HEK293 (cell line): ENCODE measurements around the gene USP32.

Experiments
- CTCF ChIA-PET: fragments of 350-600 bp; formaldehyde crosslinking; extraction: SDS; loops from one replicate; lab custom pipeline; 2021; ENCODE audit warnings: antibody characterized with exemption; lab: Yijun Ruan, JAX
- POLR2A ChIA-PET: fragments of 300-600 bp; formaldehyde crosslinking; extraction: SDS; loops from one replicate; lab custom pipeline; 2020; ENCODE audit warnings: antibody characterized with exemption, inconsistent platforms; lab: Yijun Ruan, JAX
- H3K27ac ChIP-seq: fragments of 200-500 bp; sonication (Bioruptor generic); 2 replicates; pipeline ENCODE4 v1.5.1; 2014; ENCODE audit warnings: low read depth, low read length, control low read depth, inconsistent platforms; ENCODE audit errors: extremely low read depth
- H3K36me3 ChIP-seq, 2 experiments: fragments of 200-500 bp in 1 of 2; sonication (Bioruptor generic) in 1 of 2; 1 replicate in 1 of 2; 2 replicates in 1 of 2; pipeline ENCODE4 v1.5.1; 2014 to 2017; ENCODE audit warnings: inconsistent platforms in 2 of 2, low read length in 2 of 2; ENCODE audit not compliant: control insufficient read depth in 2 of 2, insufficient read depth in 1 of 2
- H3K4me1 ChIP-seq: fragments of 200-500 bp; sonication (Bioruptor generic); 2 replicates; pipeline ENCODE4 v1.5.1; 2014; ENCODE audit warnings: mild to moderate bottlenecking, low read length, inconsistent platforms; ENCODE audit not compliant: control insufficient read depth, insufficient read depth
- H3K4me3 ChIP-seq: 2 replicates; pipeline ENCODE4 v1.5.1; 2011; ENCODE audit warnings: low read depth, mild to moderate bottlenecking, control low read depth, low read length, moderate library complexity
- H3K9me3 ChIP-seq: fragments of 200-500 bp; sonication (Bioruptor generic); 2 replicates; pipeline ENCODE4 v1.5.1; 2014; ENCODE audit warnings: low read depth, low read length, inconsistent platforms; ENCODE audit not compliant: control insufficient read depth, insufficient read depth
- EGR2 ChIP-seq: fragments of 450-650 bp; formaldehyde crosslinking; IDR thresholded peaks from 2 replicates; pipeline ENCODE4 v1.5.1; 2016; ENCODE audit warnings: low read depth, missing biosample characterization, missing genetic modification characterization
- GLI4 ChIP-seq: fragments of 450-650 bp; formaldehyde crosslinking; IDR thresholded peaks from 2 replicates; pipeline ENCODE4 v1.5.1; 2016; ENCODE audit warnings: missing biosample characterization, missing genetic modification characterization
- GLIS1 ChIP-seq: fragments of 450-650 bp; formaldehyde crosslinking; IDR thresholded peaks from 2 replicates; pipeline ENCODE4 v1.5.1; 2016; ENCODE audit warnings: missing biosample characterization, missing genetic modification characterization
- IKZF3 ChIP-seq: fragments of 450-650 bp; IDR thresholded peaks from 2 replicates; pipeline ENCODE4 v1.5.0; 2018; ENCODE audit warnings: missing biosample characterization, mild to moderate bottlenecking, missing genetic modification characterization, moderate library complexity
- KLF7 ChIP-seq: fragments of 450-650 bp; formaldehyde crosslinking; IDR thresholded peaks from 2 replicates; pipeline ENCODE4 v1.5.1; 2016; ENCODE audit warnings: missing biosample characterization, missing genetic modification characterization, borderline replicate concordance
- MZF1 ChIP-seq: fragments of 450-650 bp; formaldehyde crosslinking; IDR thresholded peaks from 2 replicates; pipeline ENCODE4 v1.5.1; 2017; ENCODE audit warnings: missing biosample characterization, missing genetic modification characterization, borderline replicate concordance
- PRDM1 ChIP-seq: fragments of 450-650 bp; formaldehyde crosslinking; IDR thresholded peaks from 2 replicates; pipeline ENCODE4; 2016; ENCODE audit warnings: missing biosample characterization, missing genetic modification characterization
- SCRT2 ChIP-seq: fragments of 450-650 bp; formaldehyde crosslinking; IDR thresholded peaks from 2 replicates; pipeline ENCODE4 v1.5.1; 2016; ENCODE audit warnings: missing biosample characterization, missing genetic modification characterization
- WT1 ChIP-seq: fragments of 450-650 bp; formaldehyde crosslinking; IDR thresholded peaks from 2 replicates; pipeline ENCODE4 v1.5.1; 2016; ENCODE audit warnings: missing biosample characterization, missing genetic modification characterization
- ZFHX2 ChIP-seq: fragments of 450-650 bp; formaldehyde crosslinking; conservative IDR thresholded peaks from 2 replicates; pipeline ENCODE4 v1.5.1; 2016; ENCODE audit warnings: missing biosample characterization, missing genetic modification characterization
- ZFP37 ChIP-seq: fragments of 450-650 bp; formaldehyde crosslinking; IDR thresholded peaks from 2 replicates; pipeline ENCODE4 v1.5.1; 2016; ENCODE audit warnings: missing biosample characterization, missing genetic modification characterization
- ZNF302 ChIP-seq: fragments of 450-650 bp; formaldehyde crosslinking; IDR thresholded peaks from 2 replicates; pipeline ENCODE4 v1.5.1; 2016; ENCODE audit warnings: missing biosample characterization, missing genetic modification characterization, low read depth
- ZNF335 ChIP-seq: fragments of 450-650 bp; formaldehyde crosslinking; conservative IDR thresholded peaks from 2 replicates; pipeline ENCODE4 v1.5.1; 2016; ENCODE audit warnings: missing biosample characterization, missing genetic modification characterization
- ZNF366 ChIP-seq: fragments of 450-650 bp; formaldehyde crosslinking; conservative IDR thresholded peaks from 2 replicates; pipeline ENCODE4 v1.5.1; 2016; ENCODE audit warnings: missing biosample characterization, missing genetic modification characterization
- ZNF37A ChIP-seq: fragments of 450-650 bp; IDR thresholded peaks from 2 replicates; pipeline ENCODE4 v1.5.1; 2018; ENCODE audit warnings: missing biosample characterization, missing genetic modification characterization
- ZNF426 ChIP-seq: fragments of 450-650 bp; formaldehyde crosslinking; IDR thresholded peaks from 2 replicates; pipeline ENCODE4 v1.5.1; 2017; ENCODE audit warnings: missing biosample characterization, missing genetic modification characterization, mild to moderate bottlenecking, inconsistent platforms, moderate library complexity
- ZNF473 ChIP-seq: fragments of 450-650 bp; formaldehyde crosslinking; IDR thresholded peaks from 2 replicates; pipeline ENCODE4 v1.5.1; 2017; ENCODE audit warnings: missing biosample characterization, missing genetic modification characterization
- ZNF660 ChIP-seq: fragments of 450-650 bp; IDR thresholded peaks from 2 replicates; pipeline ENCODE4 v1.5.1; 2018; ENCODE audit warnings: missing biosample characterization, mild to moderate bottlenecking, missing genetic modification characterization
- ZNF768 ChIP-seq: fragments of 450-650 bp; formaldehyde crosslinking; IDR thresholded peaks from 2 replicates; pipeline ENCODE4 v1.5.1; 2018; ENCODE audit warnings: missing biosample characterization, mild to moderate bottlenecking, missing genetic modification characterization
- ZNF791 ChIP-seq: fragments of 450-650 bp; formaldehyde crosslinking; IDR thresholded peaks from 2 replicates; pipeline ENCODE4 v1.5.1; 2016; ENCODE audit warnings: missing biosample characterization, missing genetic modification characterization
- ZNF837 ChIP-seq: fragments of 450-650 bp; formaldehyde crosslinking; IDR thresholded peaks from 2 replicates; pipeline ENCODE4 v1.5.1; 2016; ENCODE audit warnings: missing biosample characterization, missing genetic modification characterization
- ZSCAN23 ChIP-seq: fragments of 450-650 bp; formaldehyde crosslinking; IDR thresholded peaks from 2 replicates; pipeline ENCODE4 v1.5.1; 2016; ENCODE audit warnings: missing biosample characterization, missing genetic modification characterization
- TF ChIP-seq, protein P1 (sequence below): fragments of 450-650 bp; formaldehyde crosslinking; IDR thresholded peaks from 2 replicates; pipeline ENCODE4 v1.5.1; 2017; ENCODE audit warnings: missing biosample characterization, missing genetic modification characterization
- TF ChIP-seq, protein P2 (sequence below): fragments of 450-650 bp; formaldehyde crosslinking; IDR thresholded peaks from 2 replicates; pipeline ENCODE4 v1.5.1; 2016; ENCODE audit warnings: missing biosample characterization, missing genetic modification characterization
- TF ChIP-seq, protein P3 (sequence below): fragments of 450-650 bp; IDR thresholded peaks from 2 replicates; pipeline ENCODE4 v1.5.1; 2018; ENCODE audit warnings: missing biosample characterization, mild to moderate bottlenecking, missing genetic modification characterization
- TF ChIP-seq, protein P4 (sequence below): fragments of 450-650 bp; formaldehyde crosslinking; IDR thresholded peaks from 2 replicates; pipeline ENCODE4 v1.5.1; 2016; ENCODE audit warnings: missing biosample characterization, missing genetic modification characterization

Gene USP32

DNA sequence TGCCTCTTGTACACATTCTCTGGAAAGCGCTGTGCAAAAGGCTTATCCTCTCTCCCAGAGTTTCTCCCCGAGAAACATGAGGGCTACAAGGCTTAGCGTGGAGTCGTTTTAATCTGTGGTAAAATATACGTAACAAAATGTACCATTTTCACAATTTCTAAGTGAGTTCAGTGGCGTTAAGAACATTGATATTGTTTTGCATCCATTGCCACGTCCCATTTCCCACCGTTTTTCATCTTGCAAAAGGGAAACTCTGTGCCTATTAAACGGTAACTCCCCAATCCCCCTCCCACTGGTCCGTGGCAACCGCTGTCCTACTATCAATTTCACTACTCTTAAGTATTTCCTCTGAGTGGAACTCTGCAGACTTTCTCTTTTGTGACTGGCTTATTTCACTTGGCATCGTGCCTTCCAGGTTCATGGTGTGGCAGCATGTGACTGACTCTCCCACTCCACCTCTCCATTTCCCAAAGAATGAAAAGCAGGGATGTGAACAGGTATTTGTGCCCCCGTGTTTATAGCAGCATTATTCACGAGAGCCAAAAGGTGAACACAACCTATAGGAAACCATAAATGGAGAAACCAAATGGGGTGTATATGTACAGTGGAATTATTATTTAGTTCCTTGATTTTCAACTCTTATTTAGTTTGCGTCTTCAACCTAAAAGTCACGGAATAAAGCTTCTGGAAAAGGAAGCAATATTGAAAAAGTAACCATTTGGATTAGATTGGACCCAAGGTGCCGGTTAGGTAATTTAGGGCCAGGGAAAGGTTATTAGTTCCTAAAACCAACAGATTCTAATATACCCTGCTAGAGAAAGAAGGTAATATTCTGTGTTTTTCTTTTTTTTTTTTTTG is 1.1 kb upstream of the USP32 start:
- peak overlapping the region; percentile 88 for H3K4me3 ChIP-seq
- TF ChIP-seq IKZF3 (tag by site-specific recombination) (peak; percentile 9; the same call in 1 of the 2 replicates), WT1 (tag by site-specific recombination) (peak; percentile 51; the same call in 1 of the 2 replicates), ZNF473 (tag by site-specific recombination) (no peak), SCRT2 (tag by site-specific recombination) (0 out of 2 replicates have a peak, but pooled peaks have one; percentile 35), ZFHX2 (peak; percentile 55; the same call in 1 of the 2 replicates), KLF7 (tag by site-specific recombination) (no peak), MZF1 (peak; percentile 97), EGR2 (tag by site-specific recombination) (peak; percentile 69), ZNF335 (tag by site-specific recombination) (no peak), PRDM1 (tag by site-specific recombination) (peak; percentile 57; the same call in 1 of the 2 replicates)
- TF ChIP-seq, protein P1, sequence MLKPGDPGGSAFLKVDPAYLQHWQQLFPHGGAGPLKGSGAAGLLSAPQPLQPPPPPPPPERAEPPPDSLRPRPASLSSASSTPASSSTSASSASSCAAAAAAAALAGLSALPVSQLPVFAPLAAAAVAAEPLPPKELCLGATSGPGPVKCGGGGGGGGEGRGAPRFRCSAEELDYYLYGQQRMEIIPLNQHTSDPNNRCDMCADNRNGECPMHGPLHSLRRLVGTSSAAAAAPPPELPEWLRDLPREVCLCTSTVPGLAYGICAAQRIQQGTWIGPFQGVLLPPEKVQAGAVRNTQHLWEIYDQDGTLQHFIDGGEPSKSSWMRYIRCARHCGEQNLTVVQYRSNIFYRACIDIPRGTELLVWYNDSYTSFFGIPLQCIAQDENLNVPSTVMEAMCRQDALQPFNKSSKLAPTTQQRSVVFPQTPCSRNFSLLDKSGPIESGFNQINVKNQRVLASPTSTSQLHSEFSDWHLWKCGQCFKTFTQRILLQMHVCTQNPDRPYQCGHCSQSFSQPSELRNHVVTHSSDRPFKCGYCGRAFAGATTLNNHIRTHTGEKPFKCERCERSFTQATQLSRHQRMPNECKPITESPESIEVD (tag by site-specific recombination): 0 out of 2 replicates have a peak, but pooled peaks have one; percentile 29
- TF ChIP-seq, protein P2, sequence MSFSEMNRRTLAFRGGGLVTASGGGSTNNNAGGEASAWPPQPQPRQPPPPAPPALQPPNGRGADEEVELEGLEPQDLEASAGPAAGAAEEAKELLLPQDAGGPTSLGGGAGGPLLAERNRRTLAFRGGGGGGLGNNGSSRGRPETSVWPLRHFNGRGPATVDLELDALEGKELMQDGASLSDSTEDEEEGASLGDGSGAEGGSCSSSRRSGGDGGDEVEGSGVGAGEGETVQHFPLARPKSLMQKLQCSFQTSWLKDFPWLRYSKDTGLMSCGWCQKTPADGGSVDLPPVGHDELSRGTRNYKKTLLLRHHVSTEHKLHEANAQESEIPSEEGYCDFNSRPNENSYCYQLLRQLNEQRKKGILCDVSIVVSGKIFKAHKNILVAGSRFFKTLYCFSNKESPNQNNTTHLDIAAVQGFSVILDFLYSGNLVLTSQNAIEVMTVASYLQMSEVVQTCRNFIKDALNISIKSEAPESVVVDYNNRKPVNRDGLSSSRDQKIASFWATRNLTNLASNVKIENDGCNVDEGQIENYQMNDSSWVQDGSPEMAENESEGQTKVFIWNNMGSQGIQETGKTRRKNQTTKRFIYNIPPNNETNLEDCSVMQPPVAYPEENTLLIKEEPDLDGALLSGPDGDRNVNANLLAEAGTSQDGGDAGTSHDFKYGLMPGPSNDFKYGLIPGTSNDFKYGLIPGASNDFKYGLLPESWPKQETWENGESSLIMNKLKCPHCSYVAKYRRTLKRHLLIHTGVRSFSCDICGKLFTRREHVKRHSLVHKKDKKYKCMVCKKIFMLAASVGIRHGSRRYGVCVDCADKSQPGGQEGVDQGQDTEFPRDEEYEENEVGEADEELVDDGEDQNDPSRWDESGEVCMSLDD (tag by site-specific recombination): no peak
- H3K4me1 ChIP-seq: peaks cover 8% of the 10 kb centered on the region
- H3K27ac ChIP-seq: peak overlapping the region; percentile 91
- POLR2A ChIA-PET: interaction anchor here (1.0 to 1.8 kb wide), 5 partner anchors 11 to 221 kb away, joined by 3 to 14 read pairs (median 8); partner anchors contain the start of gene PPM1D
- H3K36me3 ChIP-seq: no peaks in the 10 kb centered on the region
- CTCF ChIA-PET: interaction anchor here (0.9 kb wide), 1 partner anchor 11 kb away, joined by 4 read pairs; no protein-coding TSS in a partner anchor
- no peaks in the 10 kb centered on the region for H3K9me3 ChIP-seq

DNA sequence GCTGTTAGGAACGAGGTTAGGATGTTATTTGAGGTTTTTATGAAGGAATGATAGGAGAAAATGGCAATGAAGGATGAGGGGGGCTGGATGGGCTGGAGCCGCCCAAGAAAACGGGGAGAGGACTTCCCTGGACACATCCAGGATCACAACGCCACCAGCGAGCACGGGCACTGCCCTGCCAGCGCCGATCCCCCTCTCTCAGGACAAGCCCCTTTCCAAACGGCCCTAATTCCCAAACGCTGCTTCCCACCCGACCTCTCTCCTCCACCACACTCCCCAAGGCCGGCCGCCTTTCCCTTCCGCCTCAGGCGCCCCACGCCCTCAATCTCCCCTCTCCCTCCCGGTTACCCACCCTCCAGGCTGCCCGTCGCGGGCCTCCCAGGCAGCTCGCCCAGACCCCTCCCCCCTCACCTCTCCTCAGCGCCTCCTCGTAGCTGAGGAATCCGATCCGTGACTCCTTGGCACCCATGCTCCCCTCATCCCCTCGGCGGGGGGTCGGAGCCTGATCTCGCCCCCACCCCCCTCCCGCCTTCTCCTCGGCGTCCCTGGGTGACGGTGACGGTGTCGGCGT is 377 bp downstream of the USP32 start:
- Histone ChIP-seq H3K9me3 (no peaks in the 10 kb centered on the region), H3K27ac (peak overlapping the region; percentile 91), H3K4me3 (peak overlapping the region; percentile 88), H3K36me3 (no peaks in the 10 kb centered on the region), H3K4me1 (peaks cover 8% of the 10 kb centered on the region)
- CTCF ChIA-PET: no interaction called here
- POLR2A ChIA-PET: interaction anchor here (0.6 to 1.8 kb wide), 22 partner anchors 9 to 771 kb away, joined by 3 to 14 read pairs (median 3); partner anchors contain the start of genes APPBP2 and PPM1D
- TF ChIP-seq ZSCAN23 (tag by site-specific recombination) (0 out of 2 replicates have a peak, but pooled peaks have one; percentile 17), ZNF302 (tag by site-specific recombination) (no peak), ZNF366 (tag by site-specific recombination) (no peak), WT1 (tag by site-specific recombination) (peak; percentile 45; the same call in 1 of the 2 replicates), ZNF768 (tag by site-specific recombination) (no peak), ZFP37 (tag by site-specific recombination) (0 out of 2 replicates have a peak, but pooled peaks have one; percentile 29), ZNF837 (no peak), GLI4 (tag by site-specific recombination) (no peak), ZNF791 (tag by site-specific recombination) (no peak), MZF1 (no peak; the same call in 1 of the 2 replicates), ZNF426 (tag by site-specific recombination) (no peak), ZNF660 (tag by site-specific recombination) (no peak), ZNF37A (tag by site-specific recombination) (no peak), GLIS1 (tag by site-specific recombination) (peak; percentile 99)
- TF ChIP-seq, protein P3, sequence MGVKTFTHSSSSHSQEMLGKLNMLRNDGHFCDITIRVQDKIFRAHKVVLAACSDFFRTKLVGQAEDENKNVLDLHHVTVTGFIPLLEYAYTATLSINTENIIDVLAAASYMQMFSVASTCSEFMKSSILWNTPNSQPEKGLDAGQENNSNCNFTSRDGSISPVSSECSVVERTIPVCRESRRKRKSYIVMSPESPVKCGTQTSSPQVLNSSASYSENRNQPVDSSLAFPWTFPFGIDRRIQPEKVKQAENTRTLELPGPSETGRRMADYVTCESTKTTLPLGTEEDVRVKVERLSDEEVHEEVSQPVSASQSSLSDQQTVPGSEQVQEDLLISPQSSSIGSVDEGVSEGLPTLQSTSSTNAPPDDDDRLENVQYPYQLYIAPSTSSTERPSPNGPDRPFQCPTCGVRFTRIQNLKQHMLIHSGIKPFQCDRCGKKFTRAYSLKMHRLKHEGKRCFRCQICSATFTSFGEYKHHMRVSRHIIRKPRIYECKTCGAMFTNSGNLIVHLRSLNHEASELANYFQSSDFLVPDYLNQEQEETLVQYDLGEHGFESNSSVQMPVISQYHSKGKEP: no peak
- TF ChIP-seq, protein P4, sequence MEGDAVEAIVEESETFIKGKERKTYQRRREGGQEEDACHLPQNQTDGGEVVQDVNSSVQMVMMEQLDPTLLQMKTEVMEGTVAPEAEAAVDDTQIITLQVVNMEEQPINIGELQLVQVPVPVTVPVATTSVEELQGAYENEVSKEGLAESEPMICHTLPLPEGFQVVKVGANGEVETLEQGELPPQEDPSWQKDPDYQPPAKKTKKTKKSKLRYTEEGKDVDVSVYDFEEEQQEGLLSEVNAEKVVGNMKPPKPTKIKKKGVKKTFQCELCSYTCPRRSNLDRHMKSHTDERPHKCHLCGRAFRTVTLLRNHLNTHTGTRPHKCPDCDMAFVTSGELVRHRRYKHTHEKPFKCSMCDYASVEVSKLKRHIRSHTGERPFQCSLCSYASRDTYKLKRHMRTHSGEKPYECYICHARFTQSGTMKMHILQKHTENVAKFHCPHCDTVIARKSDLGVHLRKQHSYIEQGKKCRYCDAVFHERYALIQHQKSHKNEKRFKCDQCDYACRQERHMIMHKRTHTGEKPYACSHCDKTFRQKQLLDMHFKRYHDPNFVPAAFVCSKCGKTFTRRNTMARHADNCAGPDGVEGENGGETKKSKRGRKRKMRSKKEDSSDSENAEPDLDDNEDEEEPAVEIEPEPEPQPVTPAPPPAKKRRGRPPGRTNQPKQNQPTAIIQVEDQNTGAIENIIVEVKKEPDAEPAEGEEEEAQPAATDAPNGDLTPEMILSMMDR (tag by site-specific recombination): peak; percentile 32; the same call in 1 of the 2 replicates
